ENCODE data around the gene SMCR8.

Gene SMCR8

GRCh38 chr17:18314059-18314730 is 898 bp upstream of the SMCR8 start:
- no peak for DNase-seq
- in situ Hi-C loops (cut with MboI; ENCODE audit: low pct_unique_long_range_greater_than_20kb, low sequenced_read_pairs) = no loop called here

DNA sequence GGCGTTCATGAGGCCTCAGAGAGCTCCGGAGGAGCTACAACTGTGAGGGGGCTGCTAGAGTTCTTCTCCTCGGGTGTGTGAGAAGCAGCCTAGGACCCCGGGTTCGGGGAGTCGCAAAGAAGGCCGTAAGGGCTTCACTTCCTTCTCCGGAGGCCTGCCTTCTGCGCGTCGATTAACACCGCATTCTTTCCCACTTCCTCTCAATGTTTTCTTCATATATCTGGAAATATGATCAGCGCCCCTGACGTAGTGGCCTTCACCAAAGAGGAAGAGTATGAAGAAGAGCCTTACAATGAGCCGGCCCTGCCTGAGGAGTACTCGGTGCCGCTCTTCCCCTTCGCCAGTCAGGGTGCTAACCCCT is 449 bp downstream of the SMCR8 start:
- peak; percentile 61 for DNase-seq
- in situ Hi-C loops (cut with MboI; ENCODE audit: low pct_unique_long_range_greater_than_20kb, low sequenced_read_pairs) = no loop called here

DNA sequence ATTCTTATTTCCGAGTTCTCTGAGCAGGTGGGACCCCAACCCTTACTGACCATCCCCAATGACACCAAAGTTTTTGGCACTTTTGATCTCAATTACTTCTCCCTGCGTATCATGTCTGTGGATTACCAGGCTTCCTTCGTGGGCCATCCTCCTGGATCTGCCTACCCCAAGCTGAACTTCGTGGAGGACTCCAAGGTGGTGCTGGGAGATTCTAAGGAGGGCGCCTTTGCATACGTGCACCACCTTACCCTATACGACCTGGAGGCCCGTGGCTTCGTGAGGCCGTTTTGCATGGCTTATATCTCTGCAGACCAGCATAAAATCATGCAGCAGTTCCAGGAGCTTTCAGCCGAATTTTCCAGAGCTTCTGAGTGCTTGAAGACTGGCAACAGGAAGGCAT is 868 bp downstream of the SMCR8 start:
- DNase-seq = no peak
- in situ Hi-C loops (cut with MboI; ENCODE audit: low pct_unique_long_range_greater_than_20kb, low sequenced_read_pairs) = no loop called here

GRCh38 chr17:18318117-18318516 is 3.0 kb downstream of the SMCR8 start:
- no peak for DNase-seq
- in situ Hi-C loops (cut with MboI; ENCODE audit: low pct_unique_long_range_greater_than_20kb, low sequenced_read_pairs) = no loop called here

DNA sequence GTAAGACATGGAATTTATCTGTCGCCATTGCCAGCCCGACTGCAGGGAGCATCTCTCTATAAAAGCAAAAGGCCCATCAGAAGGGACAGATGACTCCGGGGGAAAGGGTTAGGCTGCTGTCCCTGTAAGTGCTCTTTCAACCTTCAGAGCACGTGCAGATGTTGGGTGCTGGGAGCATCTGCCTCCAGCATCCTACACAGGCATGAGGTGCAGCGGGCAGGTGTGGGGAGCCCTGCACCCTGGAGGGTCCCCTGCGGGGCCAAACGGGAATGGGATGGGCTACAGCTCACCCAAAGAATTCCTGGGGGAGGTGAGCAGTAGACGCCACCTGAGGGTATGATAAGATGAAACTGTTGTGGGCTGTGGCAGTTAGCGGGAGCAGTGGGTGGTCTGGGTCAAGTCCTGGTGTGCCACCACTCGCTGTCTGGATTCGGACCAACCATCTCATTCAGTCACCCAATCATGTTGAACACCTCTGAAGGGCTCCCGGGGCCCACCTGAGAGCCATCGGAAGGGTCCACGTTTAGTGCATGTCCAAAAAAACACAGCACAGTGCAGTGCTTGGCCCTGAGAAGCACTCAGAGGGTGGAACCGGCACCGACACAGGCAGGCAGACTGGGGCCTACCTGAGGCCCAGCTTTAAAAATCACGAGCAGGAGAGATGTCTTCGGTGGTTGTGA is 3.8 kb downstream of the SMCR8 start:
- in situ Hi-C loops (cut with MboI; ENCODE audit: low pct_unique_long_range_greater_than_20kb, low sequenced_read_pairs) = no loop called here

GRCh38 chr17:18319604-18320256 is 4.6 kb downstream of the SMCR8 start:
- in situ Hi-C loops (cut with MboI; ENCODE audit: low pct_unique_long_range_greater_than_20kb, low sequenced_read_pairs) = no loop called here
- peak; percentile 56 for DNase-seq

More for the DNA sequence above, 3.8 kb downstream of the SMCR8 start:
- no peak for DNase-seq

DNA sequence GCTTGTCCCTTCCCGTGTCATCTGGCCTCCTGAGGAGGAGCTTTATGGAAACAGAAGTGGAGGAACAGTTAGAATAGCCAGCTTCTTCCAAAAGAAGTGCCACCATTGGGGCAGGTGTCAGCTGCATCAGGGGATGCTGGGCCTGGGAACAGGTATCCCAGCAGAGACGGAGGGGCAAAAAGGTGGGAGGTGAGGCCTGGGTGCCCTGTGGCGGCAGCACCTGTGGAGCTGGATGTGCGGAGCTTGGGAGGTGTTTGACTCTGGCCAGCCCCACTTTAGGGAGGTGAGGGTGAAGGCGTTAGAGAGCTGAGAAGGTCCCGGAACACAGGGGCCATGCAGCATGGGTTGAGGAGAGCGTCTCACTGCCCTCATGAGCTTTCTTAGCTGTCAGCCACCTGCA is 5.2 kb downstream of the SMCR8 start:
- in situ Hi-C loops (cut with MboI; ENCODE audit: low pct_unique_long_range_greater_than_20kb, low sequenced_read_pairs) = no loop called here
- no peak for DNase-seq

GRCh38 chr17:18321309-18321708 is 6.2 kb downstream of the SMCR8 start:
- in situ Hi-C loops (cut with MboI; ENCODE audit: low pct_unique_long_range_greater_than_20kb, low sequenced_read_pairs) = no loop called here
- no peak for DNase-seq

DNA sequence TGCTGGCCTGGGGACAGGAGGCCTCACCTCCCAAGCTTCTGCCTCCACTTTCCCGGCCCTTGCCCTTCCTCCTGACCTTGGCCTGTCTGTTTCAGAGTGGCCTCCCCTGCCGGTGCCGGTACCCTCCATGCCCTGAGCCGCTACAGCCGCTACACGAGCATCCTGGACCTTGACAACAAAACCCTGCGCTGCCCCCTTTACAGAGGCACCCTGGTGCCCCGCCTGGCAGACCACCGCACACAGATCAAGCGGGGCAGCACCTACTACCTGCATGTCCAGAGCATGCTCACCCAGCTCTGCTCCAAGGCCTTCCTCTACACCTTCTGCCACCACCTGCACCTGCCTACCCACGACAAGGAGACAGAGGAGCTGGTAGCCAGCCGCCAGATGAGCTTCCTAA is 7.4 kb downstream of the SMCR8 start:
- no peak for DNase-seq
- in situ Hi-C loops (cut with MboI; ENCODE audit: low pct_unique_long_range_greater_than_20kb, low sequenced_read_pairs) = no loop called here

DNA sequence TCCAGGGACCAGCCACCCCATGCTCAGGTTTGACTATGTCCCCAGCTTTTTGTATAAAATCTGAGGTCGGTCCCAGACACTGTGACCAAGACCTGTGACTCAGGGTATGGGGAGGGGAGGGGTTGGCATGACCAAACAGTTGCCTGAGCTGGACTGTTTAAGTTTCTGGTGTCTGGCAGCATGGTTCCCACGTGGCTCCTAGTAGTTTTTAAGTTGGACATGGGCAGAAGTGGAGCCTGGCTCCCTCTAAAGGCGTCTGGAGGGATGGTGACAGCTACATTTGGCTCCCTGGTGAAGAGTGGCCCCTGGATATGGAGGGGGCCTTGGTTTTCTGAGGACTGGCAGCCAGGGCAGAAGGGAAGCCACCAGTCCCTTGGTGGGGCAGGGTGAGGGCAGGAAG is 7.9 kb downstream of the SMCR8 start:
- in situ Hi-C loops (cut with MboI; ENCODE audit: low pct_unique_long_range_greater_than_20kb, low sequenced_read_pairs) = no loop called here
- DNase-seq = no peak

DNA sequence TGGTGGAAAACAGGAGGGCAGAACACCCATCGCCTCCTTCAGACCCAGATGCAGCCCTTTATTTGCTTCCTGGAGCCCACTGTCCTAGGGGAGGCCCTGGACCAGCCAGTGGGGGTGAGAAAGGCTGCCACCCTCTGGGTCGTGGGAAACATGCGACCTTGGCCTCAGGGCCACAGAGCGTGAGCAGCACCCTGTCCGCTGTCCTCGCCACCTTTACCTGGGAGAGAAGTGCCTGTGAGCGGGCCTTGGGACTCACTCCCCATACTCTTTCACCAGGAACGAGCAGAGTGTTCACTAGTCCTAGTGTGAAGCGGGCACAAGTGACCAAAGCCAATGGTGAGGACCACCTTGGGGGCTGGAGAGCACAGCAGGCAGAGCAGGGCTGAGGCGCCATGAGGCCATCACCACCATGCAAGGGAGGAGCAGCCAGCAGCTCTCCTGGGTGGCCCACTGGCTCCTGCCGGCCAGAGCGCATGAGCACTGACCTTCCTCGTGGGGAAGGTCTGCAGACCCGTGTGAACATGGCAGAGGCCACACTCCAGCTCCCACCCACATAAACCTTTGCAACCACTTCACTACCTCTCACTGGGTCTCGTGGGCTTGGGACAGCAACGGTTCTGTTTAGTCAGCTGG is 8.5 kb downstream of the SMCR8 start:
- DNase-seq = no peak
- in situ Hi-C loops (cut with MboI; ENCODE audit: low pct_unique_long_range_greater_than_20kb, low sequenced_read_pairs) = no loop called here

DNA sequence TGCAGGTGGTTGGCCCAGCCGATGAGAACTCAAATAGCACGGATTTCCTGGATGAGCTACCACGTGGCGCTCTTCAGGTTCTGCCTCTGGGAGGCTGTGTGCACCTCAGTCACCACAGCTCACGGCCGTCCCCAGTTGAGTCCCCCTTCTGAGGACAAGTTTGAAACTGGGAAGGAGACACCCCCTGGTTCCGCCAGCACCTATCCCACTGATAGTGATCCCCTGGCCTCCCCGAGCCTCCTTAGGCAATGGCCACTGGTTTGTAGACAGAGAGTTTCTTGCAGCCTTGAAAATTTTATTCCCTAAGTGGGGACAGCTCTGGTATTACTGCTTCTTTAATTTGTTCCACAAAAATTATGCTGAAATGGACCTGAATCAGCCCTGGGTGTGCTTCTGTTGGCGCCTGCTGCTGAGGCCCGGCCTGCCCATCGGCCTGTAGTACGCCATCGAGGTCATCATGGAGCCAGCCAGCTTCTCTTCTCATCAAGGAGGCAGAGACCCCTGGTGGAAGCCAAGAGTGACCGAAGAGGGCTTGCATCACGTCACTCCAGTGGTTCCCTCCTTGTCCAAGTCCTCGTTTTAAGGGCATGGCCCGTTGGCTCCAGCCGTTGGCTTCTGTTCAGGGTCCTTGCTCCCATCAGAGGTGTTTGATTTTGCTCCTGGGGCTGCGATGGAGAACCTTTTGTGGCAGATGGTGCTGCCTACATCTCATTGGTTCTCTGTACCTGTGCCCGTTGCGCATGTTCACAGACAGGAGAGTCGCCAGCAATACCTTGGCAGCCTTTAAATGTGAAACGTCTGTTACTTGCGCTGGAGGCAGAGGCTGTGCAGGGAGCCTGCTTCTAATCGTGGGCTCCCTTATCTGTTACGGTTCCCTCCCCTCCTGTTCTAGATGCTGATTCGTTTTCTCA is 9.3 kb downstream of the SMCR8 start:
- DNase-seq = no peak
- in situ Hi-C loops (cut with MboI; ENCODE audit: low pct_unique_long_range_greater_than_20kb, low sequenced_read_pairs) = no loop called here

DNA sequence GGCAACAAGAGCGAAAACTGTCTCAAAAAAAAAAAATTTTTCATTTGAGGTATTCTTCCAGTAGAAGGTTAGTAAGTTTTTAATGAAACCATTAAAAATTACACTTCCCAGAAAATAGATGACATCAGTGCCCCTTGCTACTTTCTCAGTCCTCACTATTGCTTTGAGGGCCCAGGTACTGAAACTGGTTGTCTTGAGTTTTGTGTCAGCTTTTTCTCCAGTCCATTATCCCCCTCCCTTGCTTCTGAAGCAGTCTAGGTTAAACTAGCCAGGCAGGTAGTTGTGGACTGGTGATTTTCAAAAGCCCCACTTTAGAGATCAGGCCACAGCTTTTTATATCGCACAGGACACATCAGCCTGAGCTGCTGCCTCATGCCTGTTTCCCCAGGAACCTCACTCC is 10.9 kb downstream of the SMCR8 start:
- no peak for DNase-seq
- in situ Hi-C loops (cut with MboI; ENCODE audit: low pct_unique_long_range_greater_than_20kb, low sequenced_read_pairs) = no loop called here

DNA sequence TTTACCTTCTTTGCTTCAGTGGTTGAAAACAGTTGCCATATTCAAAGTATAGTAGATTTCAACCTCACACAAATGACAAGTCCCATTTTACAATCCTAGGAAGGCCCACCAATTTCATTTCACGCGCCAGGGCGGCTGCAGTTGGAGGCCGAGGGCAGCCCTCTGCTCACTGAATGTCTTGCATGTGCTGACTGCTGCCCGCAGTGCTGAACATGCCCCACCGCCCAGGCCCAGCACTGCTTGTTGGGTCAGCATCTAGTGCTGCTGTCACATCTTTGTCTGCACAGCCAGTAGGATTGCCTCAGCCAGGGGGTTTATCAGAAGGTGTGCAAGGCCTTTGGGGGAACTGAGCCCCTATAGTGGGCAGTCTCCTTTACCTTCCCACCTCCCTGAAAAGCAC is 11.5 kb downstream of the SMCR8 start:
- in situ Hi-C loops (cut with MboI; ENCODE audit: low pct_unique_long_range_greater_than_20kb, low sequenced_read_pairs) = no loop called here
- DNase-seq = no peak

DNA sequence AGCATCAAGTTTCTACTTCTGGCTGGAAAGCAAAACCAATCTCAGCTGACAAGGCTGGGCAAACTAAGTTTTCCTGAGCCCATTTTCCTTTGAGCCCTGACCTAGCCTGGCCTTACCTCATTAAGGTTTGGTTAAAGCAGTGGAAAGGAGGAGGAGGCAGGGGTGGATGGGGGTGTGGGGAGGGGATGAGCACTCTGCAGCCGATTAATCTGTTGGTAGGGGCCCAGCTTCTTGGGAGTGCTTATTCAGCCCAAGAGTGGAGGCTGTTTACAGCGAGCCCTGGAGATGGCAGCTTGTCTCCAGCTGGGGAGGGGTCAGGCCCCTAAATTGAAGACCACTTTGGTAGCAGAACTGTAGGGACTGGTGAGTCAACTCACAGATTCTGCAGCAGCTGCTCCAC is 12.0 kb downstream of the SMCR8 start:
- DNase-seq = no peak
- in situ Hi-C loops (cut with MboI; ENCODE audit: low pct_unique_long_range_greater_than_20kb, low sequenced_read_pairs) = no loop called here

GRCh38 chr17:18327556-18327955 is 12.5 kb downstream of the SMCR8 start:
- in situ Hi-C loops (cut with MboI; ENCODE audit: low pct_unique_long_range_greater_than_20kb, low sequenced_read_pairs) = no loop called here

GRCh38 chr17:18328643-18329204 is 13.6 kb downstream of the SMCR8 start:
- DNase-seq = no peak
- in situ Hi-C loops (cut with MboI; ENCODE audit: low pct_unique_long_range_greater_than_20kb, low sequenced_read_pairs) = no loop called here

More at GRCh38 chr17:18327556-18327955, 12.5 kb downstream of the SMCR8 start:
- no peak for DNase-seq

- in situ Hi-C loops (cut with MboI; ENCODE audit: low pct_unique_long_range_greater_than_20kb, low sequenced_read_pairs) = no loop called here
- no peak for DNase-seq
Measured at GRCh38 chr17:18331879-18332278, 16.8 kb downstream of the SMCR8 start.

DNA sequence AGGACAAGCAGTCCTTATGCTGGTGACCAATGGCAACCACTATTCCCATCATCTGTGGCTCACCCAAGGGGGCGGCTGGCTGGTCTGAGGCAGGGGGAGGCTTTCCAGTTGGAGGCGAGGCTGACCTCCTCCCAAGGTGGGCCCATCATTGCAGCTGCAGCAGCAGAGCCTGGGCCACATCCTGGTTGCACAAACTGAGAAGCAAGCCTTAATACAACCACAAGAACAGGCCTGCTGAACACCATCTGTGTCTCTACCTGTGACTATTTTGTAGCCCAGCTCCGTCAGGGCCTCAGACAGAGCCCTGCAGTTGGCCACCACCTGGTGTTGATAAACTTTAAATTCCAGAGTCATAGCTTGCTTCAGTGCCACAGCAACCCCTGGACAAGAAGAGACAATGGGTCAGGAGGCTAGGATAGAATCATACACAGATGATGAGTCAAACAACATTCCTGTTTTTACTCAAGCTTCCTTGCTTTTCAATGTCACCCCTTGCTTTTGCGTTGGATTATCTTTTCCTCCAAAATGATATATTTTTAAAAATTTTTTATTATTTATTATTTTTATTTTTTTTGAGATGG is 17.9 kb downstream of the SMCR8 start:
- DNase-seq = no peak
- in situ Hi-C loops (cut with MboI; ENCODE audit: low pct_unique_long_range_greater_than_20kb, low sequenced_read_pairs) = no loop called here
